ENCODE data around the gene PRKCE. TPM values are rescaled to one million over a fixed set of nuclear protein-coding genes. Genes with fewer than 3 reads are reported as not detected.

PRKCE gene
- polyA plus RNA-seq, 1 experiment = 16.7 TPM

DNA sequence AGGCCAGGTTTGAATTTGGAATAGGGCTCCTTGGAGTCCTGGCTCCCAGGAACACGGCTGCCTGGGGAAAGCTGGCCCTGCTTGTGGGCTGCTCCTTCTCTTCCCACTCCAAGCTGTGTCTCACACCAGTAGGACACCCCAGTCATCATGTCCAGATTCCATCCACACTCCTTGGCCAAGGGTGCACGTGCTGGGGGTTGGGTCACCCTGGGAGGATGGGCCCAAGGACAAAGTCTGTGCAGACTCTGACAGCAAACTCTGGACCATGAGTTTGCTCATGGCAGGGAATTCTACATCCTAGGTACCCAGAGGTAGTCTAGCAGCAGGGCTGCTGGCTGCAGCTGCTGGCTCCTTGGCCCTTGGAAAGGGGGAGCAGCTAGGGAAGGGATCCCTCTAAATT lies 543.4 kb downstream of the PRKCE start:
- no peak for DNase-seq (ENCODE audit: low read depth, low spot score)
- TF ChIP-seq, protein P1, sequence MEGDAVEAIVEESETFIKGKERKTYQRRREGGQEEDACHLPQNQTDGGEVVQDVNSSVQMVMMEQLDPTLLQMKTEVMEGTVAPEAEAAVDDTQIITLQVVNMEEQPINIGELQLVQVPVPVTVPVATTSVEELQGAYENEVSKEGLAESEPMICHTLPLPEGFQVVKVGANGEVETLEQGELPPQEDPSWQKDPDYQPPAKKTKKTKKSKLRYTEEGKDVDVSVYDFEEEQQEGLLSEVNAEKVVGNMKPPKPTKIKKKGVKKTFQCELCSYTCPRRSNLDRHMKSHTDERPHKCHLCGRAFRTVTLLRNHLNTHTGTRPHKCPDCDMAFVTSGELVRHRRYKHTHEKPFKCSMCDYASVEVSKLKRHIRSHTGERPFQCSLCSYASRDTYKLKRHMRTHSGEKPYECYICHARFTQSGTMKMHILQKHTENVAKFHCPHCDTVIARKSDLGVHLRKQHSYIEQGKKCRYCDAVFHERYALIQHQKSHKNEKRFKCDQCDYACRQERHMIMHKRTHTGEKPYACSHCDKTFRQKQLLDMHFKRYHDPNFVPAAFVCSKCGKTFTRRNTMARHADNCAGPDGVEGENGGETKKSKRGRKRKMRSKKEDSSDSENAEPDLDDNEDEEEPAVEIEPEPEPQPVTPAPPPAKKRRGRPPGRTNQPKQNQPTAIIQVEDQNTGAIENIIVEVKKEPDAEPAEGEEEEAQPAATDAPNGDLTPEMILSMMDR (IDR thresholded peaks at IDR 0.05; ENCODE audit: low read depth, low read length) = no peak
- Histone ChIP-seq H3K27ac (ENCODE audit: low read depth, low read length) (no peak overlapping the region), H3K9me3 (ENCODE audit: control insufficient read depth, insufficient read depth, low read length) (no peaks in the 10 kb centered on the region), H3K4me3 (ENCODE audit: low read depth, low read length) (no peak overlapping the region), H3K27me3 (ENCODE audit: control insufficient read depth, insufficient read depth, low read length) (peaks cover 4% of the 10 kb centered on the region)
- ChIA-PET CTCF (no interaction called here), POLR2A (interaction anchor here (0.6 kb wide), 1 partner anchor 201 kb away, joined by 7 read pairs; no protein-coding TSS in a partner anchor)

DNA sequence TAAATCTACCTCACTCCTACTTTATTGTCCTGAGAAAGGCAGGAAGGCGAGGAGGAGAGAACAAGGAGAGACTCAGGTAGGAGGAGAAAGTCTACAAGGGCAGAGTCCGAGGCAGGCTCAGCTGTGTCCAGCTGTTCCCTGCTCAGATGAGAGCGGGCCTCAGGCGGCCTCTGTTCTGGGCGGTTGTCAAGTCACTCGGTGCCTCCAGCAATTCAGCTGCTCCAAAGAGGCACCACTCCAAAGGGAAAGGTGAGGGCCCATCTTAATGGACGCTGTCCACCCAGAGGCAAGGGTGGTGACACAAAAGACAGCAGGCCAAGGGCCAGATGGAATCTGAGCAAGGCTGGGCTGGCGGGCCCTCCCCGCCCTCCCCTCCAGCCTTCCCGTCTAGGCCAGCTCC lies 544.3 kb downstream of the PRKCE start:
- peaks cover under 1% of the 10 kb centered on the region; the same call in 1 of the 2 replicates for H3K9me3 ChIP-seq (ENCODE audit: control insufficient read depth, insufficient read depth, low read length)
- H3K27ac ChIP-seq (ENCODE audit: low read depth, low read length) = no peak overlapping the region
- no peak for DNase-seq (ENCODE audit: low read depth, low spot score)
- H3K27me3 ChIP-seq (ENCODE audit: control insufficient read depth, insufficient read depth, low read length) = no peaks in the 10 kb centered on the region
- CTCF ChIA-PET = no interaction called here
- no peak overlapping the region for H3K4me3 ChIP-seq (ENCODE audit: low read depth, low read length)
- POLR2A ChIA-PET = no interaction called here
- TF ChIP-seq, protein P1 (IDR thresholded peaks at IDR 0.05; ENCODE audit: low read depth, low read length) = no peak

DNA sequence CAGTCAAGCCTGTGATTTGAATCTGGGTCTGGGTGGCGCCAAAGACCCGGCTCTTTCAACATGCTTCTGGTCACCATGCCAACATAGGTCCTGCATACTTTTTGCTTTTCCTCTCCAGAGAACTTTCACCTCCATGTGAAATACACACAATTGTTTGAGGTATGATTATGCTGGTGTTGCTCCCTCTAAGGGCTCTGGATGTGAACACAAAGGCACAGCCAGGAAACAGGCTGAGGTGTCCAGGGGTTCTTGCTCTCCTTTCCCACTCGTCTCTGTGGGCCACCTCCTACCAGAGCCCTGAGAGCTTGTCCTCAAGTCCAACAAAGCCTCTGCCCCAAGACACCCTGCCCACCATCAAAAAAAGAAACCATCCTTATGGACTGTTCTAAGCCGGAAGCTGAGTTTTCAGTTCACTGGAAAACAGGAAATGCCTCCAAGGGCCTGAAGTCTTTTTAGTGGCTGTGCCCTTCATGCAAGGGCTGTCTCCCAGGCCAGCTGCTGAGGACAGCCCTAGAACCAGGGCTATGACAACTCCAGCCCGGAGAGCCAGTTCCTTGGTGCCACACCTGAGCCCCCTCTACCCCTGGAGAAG lies 545.5 kb downstream of the PRKCE start:
- H3K9me3 ChIP-seq (ENCODE audit: control insufficient read depth, insufficient read depth, low read length) = peaks cover 7% of the 10 kb centered on the region
- peaks cover under 1% of the 10 kb centered on the region for H3K27me3 ChIP-seq (ENCODE audit: control insufficient read depth, insufficient read depth, low read length)
- H3K4me3 ChIP-seq (ENCODE audit: low read depth, low read length) = no peak overlapping the region
- POLR2A ChIA-PET = no interaction called here
- CTCF ChIA-PET = no interaction called here
- DNase-seq (ENCODE audit: low read depth, low spot score) = no peak
- TF ChIP-seq, protein P1 (IDR thresholded peaks at IDR 0.05; ENCODE audit: low read depth, low read length) = no peak
- no peak overlapping the region for H3K27ac ChIP-seq (ENCODE audit: low read depth, low read length)

DNA sequence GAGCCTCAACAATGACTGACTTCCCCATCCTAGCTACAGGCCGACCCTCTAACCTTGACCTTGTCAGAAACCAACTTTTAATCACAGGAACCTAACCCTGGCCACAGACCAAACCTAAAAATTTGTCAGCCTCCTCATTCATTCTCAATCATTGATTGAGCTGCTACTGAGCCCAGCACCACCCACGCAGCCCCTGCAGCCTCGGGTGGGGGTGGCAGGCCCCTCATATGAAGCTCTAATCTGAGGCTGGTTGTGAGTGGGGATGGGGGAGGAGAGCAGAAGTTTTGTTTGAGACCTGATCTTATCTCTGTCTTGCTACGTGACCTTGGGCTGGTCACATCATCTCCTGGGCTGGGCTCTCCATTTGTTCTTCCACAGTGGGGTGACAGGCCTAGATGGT lies 546.2 kb downstream of the PRKCE start:
- DNase-seq (ENCODE audit: low read depth, low spot score) = no peak
- TF ChIP-seq, protein P1 (IDR thresholded peaks at IDR 0.05; ENCODE audit: low read depth, low read length) = no peak
- Histone ChIP-seq H3K4me3 (ENCODE audit: low read depth, low read length) (no peak overlapping the region), H3K27me3 (ENCODE audit: control insufficient read depth, insufficient read depth, low read length) (peaks cover 2% of the 10 kb centered on the region), H3K27ac (ENCODE audit: low read depth, low read length) (no peak overlapping the region), H3K9me3 (ENCODE audit: control insufficient read depth, insufficient read depth, low read length) (peaks cover 7% of the 10 kb centered on the region)
- CTCF ChIA-PET = no interaction called here
- POLR2A ChIA-PET = no interaction called here

DNA sequence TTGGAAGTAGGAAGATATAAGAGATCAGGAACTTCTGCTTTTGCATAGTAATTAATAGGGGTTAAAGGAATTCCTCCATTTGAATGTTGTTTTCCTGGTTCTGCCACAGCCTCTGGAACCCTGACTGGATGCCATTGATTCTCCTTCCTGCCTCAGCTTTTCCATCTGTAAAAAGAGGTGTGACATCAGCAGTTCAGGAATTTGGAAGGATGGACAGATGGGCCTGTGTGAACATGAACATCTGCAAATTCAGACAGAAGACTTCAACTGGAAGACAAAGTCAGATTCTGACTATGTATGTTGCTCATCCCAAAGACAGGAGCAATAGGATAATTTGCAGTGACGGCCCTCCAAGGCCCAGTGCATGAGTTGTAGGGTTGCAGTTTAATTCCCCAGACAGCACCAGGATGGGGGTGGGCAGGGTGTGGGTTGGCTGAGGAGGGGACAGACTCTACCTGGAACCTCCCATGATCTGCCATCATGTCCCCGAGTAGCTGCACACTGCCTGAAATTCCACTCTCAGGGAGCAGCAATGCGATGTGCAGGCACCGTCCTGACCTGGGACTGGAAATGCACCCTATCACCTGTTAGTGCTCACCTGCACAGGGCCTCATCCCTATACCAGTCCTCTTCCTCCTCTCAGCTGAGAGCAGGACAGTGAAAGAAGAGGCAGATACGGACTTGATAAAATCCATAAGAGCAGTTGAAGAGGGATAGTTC lies 546.8 kb downstream of the PRKCE start:
- ChIA-PET CTCF (no interaction called here), POLR2A (no interaction called here)
- TF ChIP-seq, protein P1 (IDR thresholded peaks at IDR 0.05; ENCODE audit: low read depth, low read length) = no peak
- peaks cover 2% of the 10 kb centered on the region for H3K27me3 ChIP-seq (ENCODE audit: control insufficient read depth, insufficient read depth, low read length)
- H3K9me3 ChIP-seq (ENCODE audit: control insufficient read depth, insufficient read depth, low read length) = peaks cover 7% of the 10 kb centered on the region
- H3K27ac ChIP-seq (ENCODE audit: low read depth, low read length) = no peak overlapping the region
- no peak for DNase-seq (ENCODE audit: low read depth, low spot score)
- H3K4me3 ChIP-seq (ENCODE audit: low read depth, low read length) = no peak overlapping the region
